GM12878 (cell line): ENCODE data around the gene NCAM1. TPM values are rescaled to one million over a fixed set of nuclear protein-coding genes. Genes with fewer than 3 reads are reported as not detected.

Experiments
- ATAC-seq: fragments of 200-7000 bp; cut with Tn5 transposase; 3 replicates; pipeline ENCODE4 v1.9.1; 2020; ENCODE audit warnings: mild to moderate bottlenecking, moderate library complexity
- BruUV-seq: library from RNA; stranded (reverse); fragments of 400-500 nt; replicated peaks from 2 replicates; lab custom pipeline; 2021; lab: Mats Ljungman, UMichigan
- CTCF ChIA-PET: fragments of 300-600 bp; sonication (Branson Sonifier 250); formaldehyde crosslinking; extraction: SDS; loops from one replicate; lab custom pipeline; 2021; ENCODE audit warnings: inconsistent platforms; lab: Yijun Ruan, JAX
- POLR2A ChIA-PET: fragments of 350-600 bp; formaldehyde crosslinking; extraction: SDS; loops from one replicate; lab custom pipeline; 2021; ENCODE audit warnings: inconsistent platforms; lab: Charles Lee
- RAD21 ChIA-PET: fragments of 300-600 bp; sonication (Branson Sonifier 250); formaldehyde crosslinking; loops from one replicate; lab custom pipeline; 2023; ENCODE audit warnings: antibody characterized with exemption; ENCODE audit not compliant: unreplicated experiment; lab: Charles Lee
- SMC1A ChIA-PET: fragments of 300-600 bp; sonication (Branson Sonifier 250); formaldehyde crosslinking; loops from one replicate; lab custom pipeline; 2023; ENCODE audit not compliant: unreplicated experiment, uncharacterized antibody; lab: Charles Lee
- DNase-seq: peaks from one replicate; pipeline ENCODE4 v3.0.0-alpha.2; 2011; ENCODE audit warnings: low read depth, low spot score
- FAIRE-seq: peaks from 3 replicates; lab custom pipeline; 2011; peaks lifted over from hg19 to GRCh38; lab: Jason Lieb, UNC
- H2AFZ ChIP-seq: 2 replicates; pipeline ENCODE4 v1.6.0; 2011; ENCODE audit warnings: low read depth, low read length, control low read depth; ENCODE audit not compliant: control insufficient read depth
- H3K27ac ChIP-seq: 2 replicates; pipeline ENCODE4 v1.5.1; 2011; ENCODE audit warnings: control low read depth; ENCODE audit not compliant: control insufficient read depth, insufficient read depth
- H3K27me3 ChIP-seq, 2 experiments: replicated peaks in 1 of 2; 2 replicates each; pipeline versions ENCODE4 v1.6.0 to v1.6.1; 2011; ENCODE audit warnings: low read length in 1 of 2; ENCODE audit not compliant: control insufficient read depth in 2 of 2, insufficient read depth in 2 of 2
- H3K36me3 ChIP-seq, 2 experiments: 2 replicates each; pipeline ENCODE4 v1.5.1; 2011; ENCODE audit warnings: low read length in 1 of 2; ENCODE audit not compliant: control insufficient read depth in 2 of 2, insufficient read depth in 2 of 2
- H3K4me1 ChIP-seq: 2 replicates; pipeline ENCODE4 v1.6.1; 2011; ENCODE audit warnings: mild to moderate bottlenecking, low read length, moderate library complexity, mixed read lengths; ENCODE audit not compliant: control insufficient read depth, insufficient read depth
- H3K4me2 ChIP-seq: 2 replicates; pipeline ENCODE4 v1.6.0; 2011; ENCODE audit warnings: control low read depth; ENCODE audit not compliant: control insufficient read depth, insufficient read depth
- H3K4me3 ChIP-seq: fragments of 200-600 bp; sonication (generic); 2 replicates; pipeline ENCODE4 v1.5.1; 2016
- H3K79me2 ChIP-seq: 2 replicates; pipeline ENCODE4 v1.6.0; 2011; ENCODE audit warnings: low read length; ENCODE audit not compliant: control insufficient read depth, insufficient read depth
- H3K9ac ChIP-seq: 2 replicates; pipeline ENCODE4 v1.8.0; 2011; ENCODE audit warnings: low read length, control low read depth, mixed read lengths; ENCODE audit not compliant: control insufficient read depth, insufficient read depth
- H3K9me3 ChIP-seq: replicated peaks from 3 replicates; pipeline ENCODE4 v1.5.1; 2011; ENCODE audit warnings: mild to moderate bottlenecking, low read length; ENCODE audit not compliant: control insufficient read depth, insufficient read depth
- H4K20me1 ChIP-seq: 2 replicates; pipeline ENCODE4 v1.6.0; 2011; ENCODE audit not compliant: control insufficient read depth, insufficient read depth
- EZH2 ChIP-seq: IDR thresholded peaks from 2 replicates; pipeline ENCODE4 v1.6.1; 2012; ENCODE audit warnings: low read depth, mild to moderate bottlenecking, control low read depth, inconsistent platforms, low read length, borderline replicate concordance; ENCODE audit not compliant: control insufficient read depth
- KAT2A ChIP-seq: conservative IDR thresholded peaks from 2 replicates; pipeline ENCODE4 v1.6.1; 2011; ENCODE audit warnings: low read depth, low read length; ENCODE audit not compliant: control insufficient read depth
- MAX ChIP-seq: IDR thresholded peaks from 2 replicates; pipeline ENCODE4 v1.6.1; 2012; ENCODE audit warnings: low read depth, low read length, improper control_type of control experiment
- MYC ChIP-seq: IDR thresholded peaks from 2 replicates; pipeline ENCODE4 v1.6.1; 2011; ENCODE audit warnings: mild to moderate bottlenecking, low read length, moderate library complexity, inconsistent platforms; ENCODE audit not compliant: insufficient read depth, insufficient replicate concordance, insufficient read length, severe bottlenecking
- RCOR1 ChIP-seq: conservative IDR thresholded peaks from 2 replicates; pipeline ENCODE4 v1.6.1; 2012; ENCODE audit warnings: low read depth, low read length, improper control_type of control experiment
- ZBTB11 ChIP-seq: fragments of 450-650 bp; formaldehyde crosslinking; IDR thresholded peaks from 2 replicates; pipeline ENCODE4 v1.5.0; 2022; ENCODE audit warnings: mild to moderate bottlenecking, missing genetic modification characterization
- ZNF207 ChIP-seq: fragments of 450-650 bp; IDR thresholded peaks from 2 replicates; pipeline ENCODE4 v1.6.1; 2014; ENCODE audit warnings: antibody characterized with exemption, mild to moderate bottlenecking, borderline replicate concordance
- WGBS: methylation state at CpG from one replicate; pipeline ENCODE4 v1.1.6; 2016; ENCODE audit warnings: low lambda C conversion rate; ENCODE audit not compliant: insufficient replicate concordance, insufficient coverage; ENCODE audit errors: missing lambda C conversion rate; 5-methylcytosine and 5-hydroxymethylcytosine counted together
- in situ Hi-C: fragments of 300-500 bp; cut with MboI; formaldehyde crosslinking; loops from 9 replicates; pipeline ENCODE4 v1.14.3; 2018; ENCODE audit warnings: mixed read lengths
- intact Hi-C: fragments of 100-400 bp; cut with micrococcal nuclease; formaldehyde crosslinking; loops from one replicate; pipeline ENCODE4 v1.14.2; 2022; ENCODE audit not compliant: unreplicated experiment
- polyA plus RNA-seq, 11 experiments: library from polyadenylated mRNA; depleted of rRNA in 4 of 11; unstranded in 6 of 11; stranded (reverse) in 5 of 11; fragments of >200 nt; fragmentation: Nextera tagmentation in 4 of 11; fragmentation: Illumina TruSeq in 1 of 11; extraction: Ambion mirVana in 4 of 11; extraction: Trizol in 1 of 11; gene quantifications; 1 replicate in 1 of 11; 2 replicates in 10 of 11; pipeline versions ENCODE4 v1.2.1 to v1.2.3, GENCODE V29; 2011 to 2016; ENCODE audit warnings: inconsistent platforms in 2 of 11, missing spikeins in 2 of 11, low read depth in 1 of 11
- total RNA-seq, 4 experiments: library from RNA; depleted of rRNA in 3 of 4; stranded (reverse); fragments of >200 nt in 3 of 4; fragmentation: Illumina TruSeq in 1 of 4; extraction: Trizol in 1 of 4; gene quantifications; 2 replicates each; pipeline versions ENCODE4 v1.2.1 to v1.2.3, GENCODE V29; 2013 to 2021
- TF ChIP-seq, protein P1 (sequence below): IDR thresholded peaks from 2 replicates; pipeline ENCODE4 v1.6.1; 2012; ENCODE audit warnings: improper control_type of control experiment, low read depth, low read length; ENCODE audit not compliant: insufficient replicate concordance

Gene NCAM1
- total and polyA plus RNA-seq, 10 of the 15 experiments (the other 5 are each of a cell fraction or from before 2014, with no cell fraction given): 0.10 to 0.23 (median 0.11) TPM; not detected in 7

- BruUV-seq: no TSS peak
- TF ChIP-seq MAX (no peak), KAT2A (no peak), EZH2 (no peak), MYC (no peak)
- DNase-seq (no peak), ATAC-seq (no peak), FAIRE-seq (no peak)
- CTCF ChIA-PET: no interaction called here
- in situ Hi-C loops: no loop called here
- Histone ChIP-seq H3K27ac (no peak overlapping the region), H2AFZ (no peak overlapping the region), H3K79me2 (no peaks in the 10 kb centered on the region), H3K27me3 (peaks cover 2 to 5% of the 10 kb centered on the region in 2 experiments; a peak in 2 of 4 replicates), H3K4me1 (no peaks in the 10 kb centered on the region), H3K36me3 (no peaks in the 10 kb centered on the region), H3K4me2 (no peak overlapping the region), H4K20me1 (no peaks in the 10 kb centered on the region), H3K4me3 (no peak overlapping the region), H3K9me3 (no peaks in the 10 kb centered on the region), H3K9ac (no peak overlapping the region)
- intact Hi-C loops: no loop called here
- RAD21 ChIA-PET: no interaction called here
- SMC1A ChIA-PET: no interaction called here
- 28% methylated on average over 4 of the region's 4 CpGs for WGBS
- POLR2A ChIA-PET: no interaction called here
These were observed 58.5 kb downstream of the NCAM1 start for GRCh38 chr11:113019711-113020110.

- no peak overlapping the region for H2AFZ ChIP-seq
- H3K27ac ChIP-seq: no peak overlapping the region
- H3K9ac ChIP-seq: no peak overlapping the region
- 0% methylated on average over 1 of the region's 1 CpG for WGBS
- ChIA-PET POLR2A (no interaction called here), CTCF (no interaction called here), SMC1A (no interaction called here), RAD21 (no interaction called here)
- no peaks in the 10 kb centered on the region for H4K20me1 ChIP-seq
- BruUV-seq: no TSS peak
- H3K9me3 ChIP-seq: no peaks in the 10 kb centered on the region
- DNase-seq (no peak), FAIRE-seq (no peak), ATAC-seq (no peak)
- in situ Hi-C loops (no loop called here), intact Hi-C loops (no loop called here)
- peaks cover 2 to 5% of the 10 kb centered on the region in 2 experiments; a peak in 2 of 4 replicates for H3K27me3 ChIP-seq
- no peaks in the 10 kb centered on the region for H3K36me3 ChIP-seq
- no peak overlapping the region for H3K4me3 ChIP-seq
- H3K79me2 ChIP-seq: no peaks in the 10 kb centered on the region
- H3K4me2 ChIP-seq: no peak overlapping the region
- H3K4me1 ChIP-seq: no peaks in the 10 kb centered on the region
- no peak for TF ChIP-seq ZNF207
- no peak for TF ChIP-seq ZBTB11 (CRISPR knock-in tag)
- TF ChIP-seq, protein P1, sequence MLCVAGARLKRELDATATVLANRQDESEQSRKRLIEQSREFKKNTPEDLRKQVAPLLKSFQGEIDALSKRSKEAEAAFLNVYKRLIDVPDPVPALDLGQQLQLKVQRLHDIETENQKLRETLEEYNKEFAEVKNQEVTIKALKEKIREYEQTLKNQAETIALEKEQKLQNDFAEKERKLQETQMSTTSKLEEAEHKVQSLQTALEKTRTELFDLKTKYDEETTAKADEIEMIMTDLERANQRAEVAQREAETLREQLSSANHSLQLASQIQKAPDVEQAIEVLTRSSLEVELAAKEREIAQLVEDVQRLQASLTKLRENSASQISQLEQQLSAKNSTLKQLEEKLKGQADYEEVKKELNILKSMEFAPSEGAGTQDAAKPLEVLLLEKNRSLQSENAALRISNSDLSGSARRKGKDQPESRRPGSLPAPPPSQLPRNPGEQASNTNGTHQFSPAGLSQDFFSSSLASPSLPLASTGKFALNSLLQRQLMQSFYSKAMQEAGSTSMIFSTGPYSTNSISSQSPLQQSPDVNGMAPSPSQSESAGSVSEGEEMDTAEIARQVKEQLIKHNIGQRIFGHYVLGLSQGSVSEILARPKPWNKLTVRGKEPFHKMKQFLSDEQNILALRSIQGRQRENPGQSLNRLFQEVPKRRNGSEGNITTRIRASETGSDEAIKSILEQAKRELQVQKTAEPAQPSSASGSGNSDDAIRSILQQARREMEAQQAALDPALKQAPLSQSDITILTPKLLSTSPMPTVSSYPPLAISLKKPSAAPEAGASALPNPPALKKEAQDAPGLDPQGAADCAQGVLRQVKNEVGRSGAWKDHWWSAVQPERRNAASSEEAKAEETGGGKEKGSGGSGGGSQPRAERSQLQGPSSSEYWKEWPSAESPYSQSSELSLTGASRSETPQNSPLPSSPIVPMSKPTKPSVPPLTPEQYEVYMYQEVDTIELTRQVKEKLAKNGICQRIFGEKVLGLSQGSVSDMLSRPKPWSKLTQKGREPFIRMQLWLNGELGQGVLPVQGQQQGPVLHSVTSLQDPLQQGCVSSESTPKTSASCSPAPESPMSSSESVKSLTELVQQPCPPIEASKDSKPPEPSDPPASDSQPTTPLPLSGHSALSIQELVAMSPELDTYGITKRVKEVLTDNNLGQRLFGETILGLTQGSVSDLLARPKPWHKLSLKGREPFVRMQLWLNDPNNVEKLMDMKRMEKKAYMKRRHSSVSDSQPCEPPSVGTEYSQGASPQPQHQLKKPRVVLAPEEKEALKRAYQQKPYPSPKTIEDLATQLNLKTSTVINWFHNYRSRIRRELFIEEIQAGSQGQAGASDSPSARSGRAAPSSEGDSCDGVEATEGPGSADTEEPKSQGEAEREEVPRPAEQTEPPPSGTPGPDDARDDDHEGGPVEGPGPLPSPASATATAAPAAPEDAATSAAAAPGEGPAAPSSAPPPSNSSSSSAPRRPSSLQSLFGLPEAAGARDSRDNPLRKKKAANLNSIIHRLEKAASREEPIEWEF: no peak
- no peak for TF ChIP-seq RCOR1
These were observed 59.9 kb downstream of the NCAM1 start for GRCh38 chr11:113021111-113021510.
